OCI-LY3 (cell line): ENCODE data around the gene TBXAS1.

Experiments used
- CTCF ChIP-seq: fragments of 200-600, 300-600 bp; sonication (generic); IDR thresholded peaks from 2 replicates; pipeline ENCODE4 v1.5.1; 2014; ENCODE audit warnings: antibody characterized with exemption, low read length, low read depth
- EZH2phosphoT487 ChIP-seq: fragments of 200-600 bp; shearing (Covaris generic); IDR thresholded peaks from 2 replicates; pipeline ENCODE4 v1.6.1; 2018; ENCODE audit warnings: antibody characterized with exemption, mixed run types, low read depth

DNA sequence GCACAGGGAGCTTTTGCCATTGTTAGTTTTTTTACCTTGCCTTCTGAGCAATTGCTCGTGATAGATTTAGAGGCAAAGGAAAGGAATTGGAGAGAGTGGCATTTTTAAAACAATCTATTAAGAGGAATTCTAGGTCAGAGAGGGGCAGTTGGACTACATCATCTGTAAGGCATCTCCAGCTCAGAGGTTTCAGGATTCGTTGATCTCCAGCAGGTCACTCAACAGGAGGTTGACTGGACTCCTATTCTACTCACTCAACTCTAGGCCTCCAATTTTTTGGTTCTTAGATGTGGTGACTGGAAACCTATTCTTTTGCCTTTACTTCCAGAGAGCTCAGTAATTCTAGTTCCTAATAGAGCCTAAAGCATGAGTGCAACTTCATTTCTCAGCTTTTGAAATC is 42.8 kb downstream of the TBXAS1 start:
- TF ChIP-seq CTCF (no peak), EZH2phosphoT487 (no peak)
